DOHH2 (cell line): ENCODE data around the gene PNO1.
"Not testable (repeated sequence)": the region's sequence is repeated elsewhere in the genome, so short reads cannot be mapped to it uniquely, and the experiment has no call there.

Experiments
- H3F3A ChIP-seq: fragments of 200-600 bp; sonication (generic), shearing (Covaris generic); 2 replicates; pipeline ENCODE4 v1.6.0; 2016; ENCODE audit warnings: antibody characterized with exemption, mild to moderate bottlenecking; ENCODE audit not compliant: control insufficient read depth, insufficient read depth
- H3K27ac ChIP-seq: fragments of 200-600 bp; sonication (generic); 2 replicates; pipeline ENCODE4 v1.5.1; 2014; ENCODE audit warnings: low read depth, mild to moderate bottlenecking, low read length, moderate library complexity
- H3K27me3 ChIP-seq: fragments of 200-600 bp; sonication (generic); 2 replicates; pipeline ENCODE4 v1.6.1; 2014; ENCODE audit warnings: mild to moderate bottlenecking, low read length, mixed read lengths; ENCODE audit not compliant: control insufficient read depth
- H3K36me3 ChIP-seq: fragments of 200-600 bp; sonication (generic); 2 replicates; pipeline ENCODE4 v1.6.1; 2014; ENCODE audit warnings: mild to moderate bottlenecking, low read length, moderate library complexity, mixed read lengths; ENCODE audit not compliant: control insufficient read depth
- H3K4me1 ChIP-seq: fragments of 200-600 bp; sonication (generic); 2 replicates; pipeline ENCODE4 v1.6.1; 2014; ENCODE audit warnings: mild to moderate bottlenecking, low read length, mixed read lengths; ENCODE audit not compliant: control insufficient read depth
- H3K4me2 ChIP-seq: fragments of 200-600 bp; sonication (generic); 2 replicates; pipeline ENCODE4 v1.6.0; 2014; ENCODE audit warnings: mild to moderate bottlenecking, low read length, moderate library complexity
- H3K4me3 ChIP-seq: fragments of 200-600 bp; sonication (generic); 2 replicates; pipeline ENCODE4 v1.5.1; 2014; ENCODE audit warnings: mild to moderate bottlenecking, low read length, mixed read lengths
- H3K79me2 ChIP-seq: fragments of 200-600 bp; sonication (generic); 2 replicates; pipeline ENCODE4 v1.6.1; 2014; ENCODE audit warnings: mild to moderate bottlenecking, low read length, mixed read lengths; ENCODE audit not compliant: control insufficient read depth
- H3K9me2 ChIP-seq: fragments of 200-600 bp; sonication (generic); replicated peaks from 2 replicates; pipeline ENCODE4 v1.6.1; 2014; ENCODE audit warnings: mild to moderate bottlenecking, low read length, mixed read lengths; ENCODE audit not compliant: control insufficient read depth
- H3K9me3 ChIP-seq: fragments of 200-600 bp; sonication (generic); 2 replicates; pipeline ENCODE4 v1.6.1; 2014; ENCODE audit warnings: antibody characterized with exemption, low read length, mixed read lengths; ENCODE audit not compliant: control insufficient read depth, insufficient read depth
- H4K20me1 ChIP-seq: fragments of 200-600 bp; sonication (generic); 2 replicates; pipeline ENCODE4 v1.6.0; 2014; ENCODE audit warnings: low read depth, mild to moderate bottlenecking, antibody characterized with exemption, low read length, moderate library complexity; ENCODE audit not compliant: control insufficient read depth, insufficient read depth
- CTCF ChIP-seq: fragments of 200-600 bp; sonication (generic); IDR thresholded peaks from one replicate; pipeline ENCODE4 v1.5.1; 2014; ENCODE audit warnings: antibody characterized with exemption, mild to moderate bottlenecking, low read depth, low read length; ENCODE audit not compliant: poor library complexity, severe bottlenecking
- EZH2phosphoT487 ChIP-seq: fragments of 200-600 bp; sonication (generic); IDR thresholded peaks from 2 replicates; pipeline ENCODE4 v1.6.1; 2017; ENCODE audit warnings: borderline replicate concordance, mild to moderate bottlenecking, antibody characterized with exemption, low read length, moderate library complexity, mixed read lengths

PNO1 gene

GRCh38 chr2:68115965-68116364, 41.7 kb upstream of the PNO1 start:
- no peaks in the 10 kb centered on the region for H3F3A ChIP-seq
- no peak overlapping the region for H3K4me3 ChIP-seq
- TF ChIP-seq CTCF (no peak), EZH2phosphoT487 (no peak)
- peaks cover 3% of the 10 kb centered on the region for H3K4me1 ChIP-seq
- H3K27me3 ChIP-seq = no peaks in the 10 kb centered on the region
- no peaks in the 10 kb centered on the region for H3K79me2 ChIP-seq
- no peaks in the 10 kb centered on the region for H4K20me1 ChIP-seq
- H3K4me2 ChIP-seq = no peak overlapping the region
- no peaks in the 10 kb centered on the region for H3K36me3 ChIP-seq
- no peaks in the 10 kb centered on the region for H3K9me3 ChIP-seq
- no peaks in the 10 kb centered on the region for H3K9me2 ChIP-seq
- H3K27ac ChIP-seq = no peak overlapping the region

GRCh38 chr2:68117922-68118321, 39.8 kb upstream of the PNO1 start:
- H4K20me1 ChIP-seq, H3K27me3 ChIP-seq, H3F3A ChIP-seq, H3K9me3 ChIP-seq, H3K4me3 ChIP-seq, H3K36me3 ChIP-seq, H3K27ac ChIP-seq, H3K4me2 ChIP-seq, H3K79me2 ChIP-seq, H3K9me2 ChIP-seq: not testable (repeated sequence)
- H3K4me1 ChIP-seq = peaks cover 20% of the 10 kb centered on the region

- Histone ChIP-seq H3K9me3 (no peaks in the 10 kb centered on the region), H3K36me3 (no peaks in the 10 kb centered on the region), H3K4me2 (no peak overlapping the region), H3K27ac (no peak overlapping the region), H4K20me1 (no peaks in the 10 kb centered on the region), H3K4me1 (peaks cover 20% of the 10 kb centered on the region), H3K9me2 (no peaks in the 10 kb centered on the region), H3F3A (no peaks in the 10 kb centered on the region), H3K79me2 (no peaks in the 10 kb centered on the region), H3K4me3 (no peak overlapping the region), H3K27me3 (no peaks in the 10 kb centered on the region)
- TF ChIP-seq CTCF (no peak), EZH2phosphoT487 (no peak)
These were observed 38.9 kb upstream of the PNO1 start for GRCh38 chr2:68118816-68119215.

GRCh38 chr2:68119504-68119903, 38.2 kb upstream of the PNO1 start:
- Histone ChIP-seq H3F3A (no peaks in the 10 kb centered on the region), H3K27ac (no peak overlapping the region), H3K27me3 (no peaks in the 10 kb centered on the region), H3K4me1 (peaks cover 20% of the 10 kb centered on the region), H3K9me2 (no peaks in the 10 kb centered on the region), H4K20me1 (no peaks in the 10 kb centered on the region), H3K9me3 (no peaks in the 10 kb centered on the region), H3K4me2 (no peak overlapping the region), H3K36me3 (no peaks in the 10 kb centered on the region), H3K79me2 (no peaks in the 10 kb centered on the region), H3K4me3 (no peak overlapping the region)
- TF ChIP-seq CTCF (no peak), EZH2phosphoT487 (no peak)
